Measurements from ENCODE around the gene IFT25. TPM values are rescaled to one million over a fixed set of nuclear protein-coding genes. Genes with fewer than 3 reads are reported as not detected.
A peak's percentile ranks its signal among the peaks of the same experiment; 100 is the strongest.

Gene IFT25
- total RNA-seq, 2 donors from 2014 or later = 34.8 to 56.7 TPM

GRCh38 chr1:53943490-53944043, 1.9 kb downstream of the IFT25 start:
- Mint-ChIP-seq H3K9me3 (no peaks in the 10 kb centered on the region), H3K4me3 (peak overlapping the region; percentile 93), H3K36me3 (ENCODE audit: low read depth) (peaks cover 5% of the 10 kb centered on the region), H3K27ac (no peak overlapping the region), H3K4me1 (peaks cover 24% of the 10 kb centered on the region), H3K27me3 (ENCODE audit: insufficient read depth) (no peaks in the 10 kb centered on the region)
- peaks cover 11% of the 10 kb centered on the region for H3K4me1 ChIP-seq (ENCODE audit: control insufficient read depth, insufficient read depth, low read length)
- H3K4me3 ChIP-seq (ENCODE audit: low read length) = no peak overlapping the region
- no peak overlapping the region for H3K27ac ChIP-seq (ENCODE audit: low read depth, low read length)
- H3K9ac ChIP-seq (ENCODE audit: extremely low read depth, low read length, poor library complexity, severe bottlenecking) = no peak overlapping the region
- peaks cover 22% of the 10 kb centered on the region for H3K36me3 ChIP-seq (ENCODE audit: control insufficient read depth, insufficient read depth, low read length)
- no peak for TF ChIP-seq CTCF (conservative IDR thresholded peaks at IDR 0.05)
- no peaks in the 10 kb centered on the region for H3K27me3 ChIP-seq (ENCODE audit: control insufficient read depth, insufficient read depth, low read length, poor library complexity, severe bottlenecking)
- WGBS, 2 experiments (ENCODE audit: insufficient coverage in 1 of 2, insufficient read length in 1 of 2) = 86 to 96% methylated on average over 3 to 14 of the region's 14 CpGs
- no peak for DNase-seq
- no peaks in the 10 kb centered on the region for H3K9me3 ChIP-seq (ENCODE audit: control insufficient read depth, low read length)

- Mint-ChIP-seq H3K27ac (no peak overlapping the region), H3K27me3 (ENCODE audit: insufficient read depth) (no peaks in the 10 kb centered on the region), H3K9me3 (no peaks in the 10 kb centered on the region), H3K4me1 (peaks cover 21% of the 10 kb centered on the region), H3K4me3 (no peak overlapping the region), H3K36me3 (ENCODE audit: low read depth) (peaks cover 8% of the 10 kb centered on the region)
- H3K27me3 ChIP-seq (ENCODE audit: control insufficient read depth, insufficient read depth, low read length, poor library complexity, severe bottlenecking) = no peaks in the 10 kb centered on the region
- H3K4me1 ChIP-seq (ENCODE audit: control insufficient read depth, insufficient read depth, low read length) = peaks cover 9% of the 10 kb centered on the region
- no peak for TF ChIP-seq CTCF (conservative IDR thresholded peaks at IDR 0.05)
- no peaks in the 10 kb centered on the region for H3K9me3 ChIP-seq (ENCODE audit: control insufficient read depth, low read length)
- no peak overlapping the region for H3K4me3 ChIP-seq (ENCODE audit: low read length)
- no peak overlapping the region for H3K9ac ChIP-seq (ENCODE audit: extremely low read depth, low read length, poor library complexity, severe bottlenecking)
- peaks cover 22% of the 10 kb centered on the region for H3K36me3 ChIP-seq (ENCODE audit: control insufficient read depth, insufficient read depth, low read length)
- 90 to 94% methylated on average over 5 to 6 of the region's 6 CpGs for WGBS, 2 experiments (ENCODE audit: insufficient coverage in 1 of 2, insufficient read length in 1 of 2)
- DNase-seq = no peak
- H3K27ac ChIP-seq (ENCODE audit: low read depth, low read length) = no peak overlapping the region
Observed at GRCh38 chr1:53943090-53943489, 2.4 kb downstream of the IFT25 start.

- Mint-ChIP-seq H3K4me1 (peaks cover 13% of the 10 kb centered on the region), H3K27ac (no peak overlapping the region), H3K36me3 (ENCODE audit: low read depth) (peaks cover 13% of the 10 kb centered on the region), H3K27me3 (ENCODE audit: insufficient read depth) (no peaks in the 10 kb centered on the region), H3K4me3 (no peak overlapping the region), H3K9me3 (no peaks in the 10 kb centered on the region)
- Histone ChIP-seq H3K27ac (ENCODE audit: low read depth, low read length) (no peak overlapping the region), H3K27me3 (ENCODE audit: control insufficient read depth, insufficient read depth, low read length, poor library complexity, severe bottlenecking) (no peaks in the 10 kb centered on the region), H3K4me3 (ENCODE audit: low read length) (peak overlapping the region; percentile 36), H3K36me3 (ENCODE audit: control insufficient read depth, insufficient read depth, low read length) (peaks cover 24% of the 10 kb centered on the region), H3K4me1 (ENCODE audit: control insufficient read depth, insufficient read depth, low read length) (peaks cover 6% of the 10 kb centered on the region), H3K9ac (ENCODE audit: extremely low read depth, low read length, poor library complexity, severe bottlenecking) (no peak overlapping the region), H3K9me3 (ENCODE audit: control insufficient read depth, low read length) (no peaks in the 10 kb centered on the region)
- no peak for TF ChIP-seq CTCF (conservative IDR thresholded peaks at IDR 0.05)
- no peak for DNase-seq
- WGBS, 2 experiments (ENCODE audit: insufficient coverage in 1 of 2, insufficient read length in 1 of 2) = 88% methylated on average over 7 of the region's 7 CpGs; no CpG with 5 or more reads in 1 of the 2 experiments
Observed at GRCh38 chr1:53942127-53942957, 3.2 kb downstream of the IFT25 start.

Data from endodermal cell (in vitro differentiated cells).